Gastrocnemius medialis (tissue), 4 donors: ENCODE results near the gene SAMD4B.

Experiments used
- POLR2A ChIP-seq, 2 donors: fragments of 450-650 bp; IDR thresholded peaks; one replicate each; pipeline ENCODE4 v1.6.1; 2017; ENCODE audit warnings: antibody characterized with exemption in 2 of 2, mild to moderate bottlenecking in 2 of 2, moderate library complexity in 2 of 2
- TF ChIP-seq, protein P1 (sequence below), 5 experiments: fragments of 450-650 bp in 3 of 5; fragments of 200-600 bp in 2 of 5; sonication (generic) in 2 of 5; IDR thresholded peaks in 4 of 5; conservative IDR thresholded peaks in 1 of 5; 1 replicate in 4 of 5; 2 replicates in 1 of 5; pipeline ENCODE4 v1.5.1; 2016 to 2019; ENCODE audit warnings: antibody characterized with exemption in 5 of 5, mild to moderate bottlenecking in 3 of 5, moderate library complexity in 3 of 5

DNA sequence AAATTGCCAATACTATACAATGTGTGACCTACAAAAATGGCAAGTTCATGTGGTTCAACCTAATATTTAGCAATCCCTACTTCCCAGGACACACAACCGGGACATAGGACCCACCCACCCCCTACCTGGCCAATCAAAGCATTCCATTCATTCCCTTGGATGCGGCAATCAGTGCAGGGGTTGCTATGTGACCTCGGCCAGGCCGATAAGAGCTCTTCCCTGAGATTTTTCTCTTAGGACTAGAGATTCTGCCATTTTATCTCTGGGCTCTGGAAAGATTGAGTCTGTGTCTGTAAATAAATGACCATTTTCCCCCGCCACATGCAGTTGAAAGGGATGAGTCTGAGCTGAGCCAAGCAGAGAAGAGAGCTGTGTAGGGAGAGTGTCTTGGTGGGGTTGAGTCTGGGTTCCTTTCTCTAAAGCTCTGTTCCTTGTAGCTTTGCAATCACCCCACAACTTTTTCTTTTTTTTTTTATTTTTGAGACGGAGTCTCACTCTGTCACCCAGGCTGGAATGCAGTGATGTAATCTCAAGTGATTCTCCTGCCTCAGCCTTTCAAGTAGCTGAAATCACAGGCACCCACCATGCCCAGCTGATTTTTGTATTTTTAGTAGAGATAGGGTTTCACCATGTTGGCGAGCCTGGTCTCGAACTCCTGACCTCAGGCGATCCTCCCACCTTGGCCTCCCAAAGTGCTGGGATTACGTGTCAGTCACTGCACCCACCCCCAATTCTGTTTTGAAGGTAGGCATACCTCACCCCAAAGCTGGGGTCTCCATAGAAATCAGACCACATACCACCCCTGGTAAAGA, 38.6 kb upstream of the SAMD4B start:
- TF ChIP-seq, protein P1, sequence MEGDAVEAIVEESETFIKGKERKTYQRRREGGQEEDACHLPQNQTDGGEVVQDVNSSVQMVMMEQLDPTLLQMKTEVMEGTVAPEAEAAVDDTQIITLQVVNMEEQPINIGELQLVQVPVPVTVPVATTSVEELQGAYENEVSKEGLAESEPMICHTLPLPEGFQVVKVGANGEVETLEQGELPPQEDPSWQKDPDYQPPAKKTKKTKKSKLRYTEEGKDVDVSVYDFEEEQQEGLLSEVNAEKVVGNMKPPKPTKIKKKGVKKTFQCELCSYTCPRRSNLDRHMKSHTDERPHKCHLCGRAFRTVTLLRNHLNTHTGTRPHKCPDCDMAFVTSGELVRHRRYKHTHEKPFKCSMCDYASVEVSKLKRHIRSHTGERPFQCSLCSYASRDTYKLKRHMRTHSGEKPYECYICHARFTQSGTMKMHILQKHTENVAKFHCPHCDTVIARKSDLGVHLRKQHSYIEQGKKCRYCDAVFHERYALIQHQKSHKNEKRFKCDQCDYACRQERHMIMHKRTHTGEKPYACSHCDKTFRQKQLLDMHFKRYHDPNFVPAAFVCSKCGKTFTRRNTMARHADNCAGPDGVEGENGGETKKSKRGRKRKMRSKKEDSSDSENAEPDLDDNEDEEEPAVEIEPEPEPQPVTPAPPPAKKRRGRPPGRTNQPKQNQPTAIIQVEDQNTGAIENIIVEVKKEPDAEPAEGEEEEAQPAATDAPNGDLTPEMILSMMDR (IDR thresholded peaks at IDR 0.05 in 4 of 5, conservative IDR thresholded peaks at IDR 0.05 in 1 of 5), result no peak
- no peak for TF ChIP-seq POLR2A (IDR thresholded peaks at IDR 0.05)
